GM23338 (cell line): ENCODE data around the gene SERPINA3. TPM values are rescaled to one million over a fixed set of nuclear protein-coding genes. Genes with fewer than 3 reads are reported as not detected.

Experiments
- ATAC-seq: fragments of 200-7000 bp; cut with Tn5 transposase; 3 replicates; pipeline ENCODE4 v1.9.1; 2020
- DNase-seq: peaks from one replicate; pipeline ENCODE4 v3.0.0-alpha.2; 2015; ENCODE audit warnings: low spot score
- H2AFZ ChIP-seq: fragments of 200-600 bp; sonication (generic); 2 replicates; pipeline ENCODE4 v1.8.0; 2016; ENCODE audit warnings: antibody characterized with exemption, mild to moderate bottlenecking, moderate library complexity
- H3F3A ChIP-seq: fragments of 200-600 bp; sonication (generic); replicated peaks from 2 replicates; pipeline ENCODE4 v1.8.0; 2017; ENCODE audit warnings: antibody characterized with exemption, mixed run types, low read depth
- H3K27ac ChIP-seq: fragments of 200-600 bp; sonication (generic); 2 replicates; pipeline ENCODE4 v1.6.1; 2016; ENCODE audit warnings: low read depth
- H3K27me3 ChIP-seq: fragments of 200-600 bp; sonication (generic); 2 replicates; pipeline ENCODE4 v1.8.0; 2016; ENCODE audit warnings: mild to moderate bottlenecking, mixed run types, moderate library complexity; ENCODE audit not compliant: insufficient read depth
- H3K36me3 ChIP-seq: fragments of 200-600 bp; sonication (generic); 2 replicates; pipeline ENCODE4 v1.8.0; 2016; ENCODE audit warnings: mild to moderate bottlenecking; ENCODE audit not compliant: insufficient read depth
- H3K4me1 ChIP-seq: fragments of 200-600 bp; sonication (generic); 2 replicates; pipeline ENCODE4 v1.8.0; 2016; ENCODE audit warnings: mild to moderate bottlenecking, moderate library complexity; ENCODE audit not compliant: insufficient read depth
- H3K4me2 ChIP-seq: fragments of 200-600 bp; sonication (generic); 2 replicates; pipeline ENCODE4 v1.7.1; 2017; ENCODE audit warnings: mixed run types
- H3K4me3 ChIP-seq: fragments of 200-600 bp; sonication (generic); 2 replicates; pipeline ENCODE4 v1.6.1; 2016; ENCODE audit warnings: mixed run types
- H3K79me2 ChIP-seq: fragments of 200-600 bp; sonication (generic); replicated peaks from 2 replicates; pipeline ENCODE4 v1.8.0; 2017; ENCODE audit warnings: mild to moderate bottlenecking; ENCODE audit not compliant: insufficient read depth
- H3K9me2 ChIP-seq: fragments of 200-600 bp; sonication (generic); 2 replicates; pipeline ENCODE4 v1.8.0; 2017; ENCODE audit not compliant: insufficient read depth
- H4K20me1 ChIP-seq: fragments of 200-600 bp; sonication (generic); replicated peaks from 2 replicates; pipeline ENCODE4 v1.8.0; 2017; ENCODE audit warnings: mild to moderate bottlenecking; ENCODE audit not compliant: insufficient read depth
- H3K27ac Mint-ChIP-seq: 2 replicates; pipeline ENCODE4 v1.8.0; 2020; ENCODE audit warnings: inconsistent platforms, mild to moderate bottlenecking, moderate library complexity, mixed read lengths
- H3K27me3 Mint-ChIP-seq: 3 replicates; pipeline ENCODE4 v1.8.0; 2022; ENCODE audit warnings: low read depth, mild to moderate bottlenecking, moderate library complexity, mixed read lengths, inconsistent platforms; ENCODE audit not compliant: insufficient read depth, poor library complexity
- H3K36me3 Mint-ChIP-seq: 3 replicates; pipeline ENCODE4 v1.8.0; 2021; ENCODE audit warnings: low read depth, mild to moderate bottlenecking, inconsistent platforms, moderate library complexity, mixed read lengths
- H3K4me1 Mint-ChIP-seq: 3 replicates; pipeline ENCODE4 v1.8.0; 2020; ENCODE audit warnings: mild to moderate bottlenecking, inconsistent platforms, mixed read lengths
- H3K4me3 Mint-ChIP-seq: 3 replicates; pipeline ENCODE4 v1.8.0; 2021; ENCODE audit warnings: moderate library complexity, mild to moderate bottlenecking, inconsistent platforms, mixed read lengths
- H3K9me3 Mint-ChIP-seq: 3 replicates; pipeline ENCODE4 v1.8.0; 2020; ENCODE audit warnings: moderate library complexity, mild to moderate bottlenecking, inconsistent platforms, mixed read lengths
- CREB1 ChIP-seq: fragments of 250-450 bp; sonication (Bioruptor Pico); IDR thresholded peaks from 2 replicates; pipeline ENCODE4 v1.5.0; 2020; ENCODE audit warnings: low read depth, mild to moderate bottlenecking, moderate library complexity
- EZH2 ChIP-seq: fragments of 200-600 bp; sonication (generic); IDR thresholded peaks from one replicate; pipeline ENCODE4 v1.8.0; 2017; ENCODE audit warnings: antibody characterized with exemption, mild to moderate bottlenecking, low read depth; ENCODE audit not compliant: unreplicated experiment
- EZH2phosphoT487 ChIP-seq: fragments of 200-600 bp; sonication (generic); IDR thresholded peaks from one replicate; pipeline ENCODE4 v1.8.1; 2018; ENCODE audit warnings: antibody characterized with exemption; ENCODE audit not compliant: unreplicated experiment
- JUNB ChIP-seq: IDR thresholded peaks from one replicate; pipeline ENCODE4 v1.6.1; 2016; ENCODE audit warnings: antibody characterized with exemption; ENCODE audit not compliant: unreplicated experiment
- NANOG ChIP-seq: IDR thresholded peaks from 2 replicates; pipeline ENCODE4 v1.6.1; 2016; ENCODE audit warnings: antibody characterized with exemption, borderline replicate concordance
- POLR2AphosphoS5 ChIP-seq: IDR thresholded peaks from 2 replicates; pipeline ENCODE4 v1.6.1; 2016; ENCODE audit warnings: antibody characterized with exemption, low read depth
- STAT1 ChIP-seq: IDR thresholded peaks from one replicate; pipeline ENCODE4 v1.6.1; 2016; ENCODE audit warnings: antibody characterized with exemption; ENCODE audit not compliant: unreplicated experiment
- ZNF114 ChIP-seq: fragments of 250-450 bp; sonication (Bioruptor Pico); IDR thresholded peaks from 2 replicates; pipeline ENCODE4 v1.5.0; 2020; ENCODE audit warnings: mild to moderate bottlenecking, moderate library complexity
- ZNF331 ChIP-seq: fragments of 250-450 bp; sonication (Bioruptor Pico); IDR thresholded peaks from 2 replicates; pipeline ENCODE4 v1.5.0; 2020; ENCODE audit warnings: low read depth, mild to moderate bottlenecking, moderate library complexity
- ZNF462 ChIP-seq: fragments of 250-450 bp; sonication (Bioruptor Pico); IDR thresholded peaks from 2 replicates; pipeline ENCODE4 v1.5.0; 2020; ENCODE audit warnings: mild to moderate bottlenecking, moderate library complexity
- polyA plus RNA-seq: library from polyadenylated mRNA; unstranded; fragments of >200 nt; fragmentation: Nextera tagmentation; extraction: Ambion mirVana; gene quantifications from 2 replicates; pipeline ENCODE4 v1.2.1, GENCODE V29; 2016
- total RNA-seq: library from RNA; depleted of rRNA; stranded (reverse); fragments of >200 nt; shearing (Covaris generic); gene quantifications from 2 replicates; pipeline ENCODE4 v1.2.3, GENCODE V29; 2014
- TF ChIP-seq, protein P1 (sequence below): IDR thresholded peaks from 2 replicates; pipeline ENCODE4 v1.6.1; 2016; ENCODE audit warnings: antibody characterized with exemption
- TF ChIP-seq, protein P2 (sequence below), 2 experiments: fragments of 200-600 bp in 1 of 2; sonication (generic) in 1 of 2; conservative IDR thresholded peaks; 2 replicates each; pipeline versions ENCODE4 v1.5.1 to v1.6.1; 2016 to 2017; ENCODE audit warnings: antibody characterized with exemption in 2 of 2, low read depth in 2 of 2, mild to moderate bottlenecking in 2 of 2, moderate library complexity in 1 of 2
- TF ChIP-seq, protein P3 (sequence below): IDR thresholded peaks from one replicate; pipeline ENCODE4 v1.6.1; 2018; ENCODE audit warnings: antibody characterized with exemption; ENCODE audit not compliant: unreplicated experiment

Gene SERPINA3
- total and polyA plus RNA-seq, 2 experiments from 2014 or later = not detected

GRCh38 chr14:94617988-94618822, 6.0 kb downstream of the SERPINA3 start:
- no peak overlapping the region for H3K27ac Mint-ChIP-seq
- no peak overlapping the region for H3K4me3 Mint-ChIP-seq
- H3K27ac ChIP-seq = no peak overlapping the region
- H3K27me3 Mint-ChIP-seq = peaks cover 8% of the 10 kb centered on the region
- no peaks in the 10 kb centered on the region for H4K20me1 ChIP-seq
- ATAC-seq (no peak), DNase-seq (no peak)
- H3K4me1 Mint-ChIP-seq = peaks cover 5% of the 10 kb centered on the region; the same call in 1 of the 3 replicates
- TF ChIP-seq ZNF331 (CRISPR knock-in tag) (no peak), STAT1 (no peak), JUNB (no peak), CREB1 (CRISPR knock-in tag) (no peak), POLR2AphosphoS5 (no peak), EZH2 (no peak), EZH2phosphoT487 (no peak), ZNF114 (no peak), ZNF462 (CRISPR knock-in tag) (no peak), NANOG (no peak)
- TF ChIP-seq, protein P1, sequence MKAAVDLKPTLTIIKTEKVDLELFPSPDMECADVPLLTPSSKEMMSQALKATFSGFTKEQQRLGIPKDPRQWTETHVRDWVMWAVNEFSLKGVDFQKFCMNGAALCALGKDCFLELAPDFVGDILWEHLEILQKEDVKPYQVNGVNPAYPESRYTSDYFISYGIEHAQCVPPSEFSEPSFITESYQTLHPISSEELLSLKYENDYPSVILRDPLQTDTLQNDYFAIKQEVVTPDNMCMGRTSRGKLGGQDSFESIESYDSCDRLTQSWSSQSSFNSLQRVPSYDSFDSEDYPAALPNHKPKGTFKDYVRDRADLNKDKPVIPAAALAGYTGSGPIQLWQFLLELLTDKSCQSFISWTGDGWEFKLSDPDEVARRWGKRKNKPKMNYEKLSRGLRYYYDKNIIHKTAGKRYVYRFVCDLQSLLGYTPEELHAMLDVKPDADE = no peak
- TF ChIP-seq, protein P2, sequence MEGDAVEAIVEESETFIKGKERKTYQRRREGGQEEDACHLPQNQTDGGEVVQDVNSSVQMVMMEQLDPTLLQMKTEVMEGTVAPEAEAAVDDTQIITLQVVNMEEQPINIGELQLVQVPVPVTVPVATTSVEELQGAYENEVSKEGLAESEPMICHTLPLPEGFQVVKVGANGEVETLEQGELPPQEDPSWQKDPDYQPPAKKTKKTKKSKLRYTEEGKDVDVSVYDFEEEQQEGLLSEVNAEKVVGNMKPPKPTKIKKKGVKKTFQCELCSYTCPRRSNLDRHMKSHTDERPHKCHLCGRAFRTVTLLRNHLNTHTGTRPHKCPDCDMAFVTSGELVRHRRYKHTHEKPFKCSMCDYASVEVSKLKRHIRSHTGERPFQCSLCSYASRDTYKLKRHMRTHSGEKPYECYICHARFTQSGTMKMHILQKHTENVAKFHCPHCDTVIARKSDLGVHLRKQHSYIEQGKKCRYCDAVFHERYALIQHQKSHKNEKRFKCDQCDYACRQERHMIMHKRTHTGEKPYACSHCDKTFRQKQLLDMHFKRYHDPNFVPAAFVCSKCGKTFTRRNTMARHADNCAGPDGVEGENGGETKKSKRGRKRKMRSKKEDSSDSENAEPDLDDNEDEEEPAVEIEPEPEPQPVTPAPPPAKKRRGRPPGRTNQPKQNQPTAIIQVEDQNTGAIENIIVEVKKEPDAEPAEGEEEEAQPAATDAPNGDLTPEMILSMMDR (conservative IDR thresholded peaks at IDR 0.05; ENCODE audit: low read depth in 2 of 2) = no peak
- TF ChIP-seq, protein P3, sequence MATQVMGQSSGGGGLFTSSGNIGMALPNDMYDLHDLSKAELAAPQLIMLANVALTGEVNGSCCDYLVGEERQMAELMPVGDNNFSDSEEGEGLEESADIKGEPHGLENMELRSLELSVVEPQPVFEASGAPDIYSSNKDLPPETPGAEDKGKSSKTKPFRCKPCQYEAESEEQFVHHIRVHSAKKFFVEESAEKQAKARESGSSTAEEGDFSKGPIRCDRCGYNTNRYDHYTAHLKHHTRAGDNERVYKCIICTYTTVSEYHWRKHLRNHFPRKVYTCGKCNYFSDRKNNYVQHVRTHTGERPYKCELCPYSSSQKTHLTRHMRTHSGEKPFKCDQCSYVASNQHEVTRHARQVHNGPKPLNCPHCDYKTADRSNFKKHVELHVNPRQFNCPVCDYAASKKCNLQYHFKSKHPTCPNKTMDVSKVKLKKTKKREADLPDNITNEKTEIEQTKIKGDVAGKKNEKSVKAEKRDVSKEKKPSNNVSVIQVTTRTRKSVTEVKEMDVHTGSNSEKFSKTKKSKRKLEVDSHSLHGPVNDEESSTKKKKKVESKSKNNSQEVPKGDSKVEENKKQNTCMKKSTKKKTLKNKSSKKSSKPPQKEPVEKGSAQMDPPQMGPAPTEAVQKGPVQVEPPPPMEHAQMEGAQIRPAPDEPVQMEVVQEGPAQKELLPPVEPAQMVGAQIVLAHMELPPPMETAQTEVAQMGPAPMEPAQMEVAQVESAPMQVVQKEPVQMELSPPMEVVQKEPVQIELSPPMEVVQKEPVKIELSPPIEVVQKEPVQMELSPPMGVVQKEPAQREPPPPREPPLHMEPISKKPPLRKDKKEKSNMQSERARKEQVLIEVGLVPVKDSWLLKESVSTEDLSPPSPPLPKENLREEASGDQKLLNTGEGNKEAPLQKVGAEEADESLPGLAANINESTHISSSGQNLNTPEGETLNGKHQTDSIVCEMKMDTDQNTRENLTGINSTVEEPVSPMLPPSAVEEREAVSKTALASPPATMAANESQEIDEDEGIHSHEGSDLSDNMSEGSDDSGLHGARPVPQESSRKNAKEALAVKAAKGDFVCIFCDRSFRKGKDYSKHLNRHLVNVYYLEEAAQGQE = no peak
- H3K36me3 Mint-ChIP-seq = peaks cover 17% of the 10 kb centered on the region; the same call in 2 of the 3 replicates
- H3K9me2 ChIP-seq = no peaks in the 10 kb centered on the region; the same call in 1 of the 2 replicates
- H3K36me3 ChIP-seq = no peaks in the 10 kb centered on the region
- no peak overlapping the region for H3K4me3 ChIP-seq
- no peak overlapping the region for H3K4me2 ChIP-seq
- no peaks in the 10 kb centered on the region for H3K27me3 ChIP-seq
- no peaks in the 10 kb centered on the region for H3K4me1 ChIP-seq
- peaks cover 42% of the 10 kb centered on the region for H3K9me3 Mint-ChIP-seq
- H2AFZ ChIP-seq = no peak overlapping the region
- H3K79me2 ChIP-seq = no peaks in the 10 kb centered on the region
- no peaks in the 10 kb centered on the region for H3F3A ChIP-seq
